ENCODE measurements around the gene ZFAND2B. TPM values are rescaled to one million over a fixed set of nuclear protein-coding genes. Genes with fewer than 3 reads are reported as not detected.
A peak's percentile ranks its signal among the peaks of the same experiment; 100 is the strongest.

The ZFAND2B gene
- total RNA-seq, 4 donors from 2014 or later = 34.7 to 44.5 (median 37.6) TPM

DNA sequence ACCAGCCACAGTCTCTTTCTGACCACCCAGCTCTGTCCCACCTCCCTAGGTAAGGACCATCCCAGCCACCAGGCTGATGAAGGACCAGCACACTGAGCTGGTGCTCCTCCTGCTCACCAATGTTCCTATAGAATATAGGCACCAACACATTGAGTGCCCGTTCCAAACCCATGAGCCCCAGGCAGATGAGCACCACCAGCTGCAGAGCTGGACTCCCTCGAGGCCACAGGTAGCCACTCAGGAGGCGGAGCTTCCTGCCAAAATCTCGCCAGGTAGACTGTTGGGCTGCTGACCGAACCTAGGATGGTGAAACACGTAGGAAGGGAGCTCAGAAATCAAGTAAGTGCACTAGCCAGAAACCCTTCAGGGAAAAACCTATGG is 9.9 kb downstream of the ZFAND2B start:
- Histone ChIP-seq H3K27me3 (no peaks in the 10 kb centered on the region), H3K4me3 (no peak overlapping the region), H3K9me3 (no peaks in the 10 kb centered on the region), H3K27ac (peak overlapping the region in 3 of 4 donors; percentile 95 to 98 (median 98)), H3K4me1 (peaks cover 3 to 51% (median 21%) of the 10 kb centered on the region in 3 donors), H3K36me3 (peaks cover 0 to 67% of the 10 kb centered on the region in 2 donors)
- no CpG with 5 or more reads among the region's 6 CpGs for WGBS, 2 donors (ENCODE audit: low coverage in 1 of 2)
- TF ChIP-seq, protein P1, sequence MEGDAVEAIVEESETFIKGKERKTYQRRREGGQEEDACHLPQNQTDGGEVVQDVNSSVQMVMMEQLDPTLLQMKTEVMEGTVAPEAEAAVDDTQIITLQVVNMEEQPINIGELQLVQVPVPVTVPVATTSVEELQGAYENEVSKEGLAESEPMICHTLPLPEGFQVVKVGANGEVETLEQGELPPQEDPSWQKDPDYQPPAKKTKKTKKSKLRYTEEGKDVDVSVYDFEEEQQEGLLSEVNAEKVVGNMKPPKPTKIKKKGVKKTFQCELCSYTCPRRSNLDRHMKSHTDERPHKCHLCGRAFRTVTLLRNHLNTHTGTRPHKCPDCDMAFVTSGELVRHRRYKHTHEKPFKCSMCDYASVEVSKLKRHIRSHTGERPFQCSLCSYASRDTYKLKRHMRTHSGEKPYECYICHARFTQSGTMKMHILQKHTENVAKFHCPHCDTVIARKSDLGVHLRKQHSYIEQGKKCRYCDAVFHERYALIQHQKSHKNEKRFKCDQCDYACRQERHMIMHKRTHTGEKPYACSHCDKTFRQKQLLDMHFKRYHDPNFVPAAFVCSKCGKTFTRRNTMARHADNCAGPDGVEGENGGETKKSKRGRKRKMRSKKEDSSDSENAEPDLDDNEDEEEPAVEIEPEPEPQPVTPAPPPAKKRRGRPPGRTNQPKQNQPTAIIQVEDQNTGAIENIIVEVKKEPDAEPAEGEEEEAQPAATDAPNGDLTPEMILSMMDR (IDR thresholded peaks at IDR 0.05) = no peak
- TF ChIP-seq EP300 (IDR thresholded peaks at IDR 0.05) = no peak
- TF ChIP-seq POLR2AphosphoS5 (IDR thresholded peaks at IDR 0.05) = no peak
- no peak for ATAC-seq

DNA sequence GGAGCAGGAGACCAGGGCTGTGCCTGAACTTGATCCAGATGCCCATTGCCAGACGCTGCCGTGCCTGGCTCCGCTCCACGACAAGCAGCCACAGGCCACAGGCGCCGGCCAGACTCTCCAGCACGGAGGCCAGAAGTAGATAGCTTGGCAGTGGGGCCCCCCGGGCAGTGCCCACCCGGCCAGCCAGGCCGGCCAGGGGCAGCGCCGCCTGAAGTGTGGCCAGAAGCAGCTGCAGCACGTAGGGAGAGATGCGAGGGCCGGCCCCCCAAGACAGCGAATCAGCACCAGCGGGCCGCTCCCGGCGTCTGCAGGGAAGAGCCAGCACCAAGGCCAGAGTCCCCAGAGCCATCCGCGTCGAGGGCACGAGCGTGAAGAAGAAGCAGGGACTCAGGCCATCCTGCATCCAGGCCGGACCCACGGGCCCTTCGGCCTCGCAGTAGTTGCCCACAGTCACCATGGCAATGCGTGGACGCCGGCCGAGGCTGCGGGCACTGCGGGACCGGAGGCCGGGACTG is 11.7 kb downstream of the ZFAND2B start:
- Histone ChIP-seq H3K27me3 (no peaks in the 10 kb centered on the region), H3K36me3 (peaks cover 0 to 68% of the 10 kb centered on the region in 2 donors), H3K4me3 (peak overlapping the region; percentile 28 to 69), H3K9me3 (no peaks in the 10 kb centered on the region), H3K27ac (peak overlapping the region; percentile 72 to 98 (median 96)), H3K4me1 (peaks cover 3 to 51% (median 21%) of the 10 kb centered on the region in 3 donors)
- ATAC-seq = peak; percentile 73
- no peak for TF ChIP-seq POLR2AphosphoS5 (IDR thresholded peaks at IDR 0.05)
- TF ChIP-seq EP300 (IDR thresholded peaks at IDR 0.05) = no peak
- TF ChIP-seq POLR2A (IDR thresholded peaks at IDR 0.05) = peak; percentile 17 to 31
- TF ChIP-seq, protein P1 (IDR thresholded peaks at IDR 0.05) = no peak
- no CpG with 5 or more reads among the region's 37 CpGs for WGBS, 2 donors (ENCODE audit: low coverage in 1 of 2)

DNA sequence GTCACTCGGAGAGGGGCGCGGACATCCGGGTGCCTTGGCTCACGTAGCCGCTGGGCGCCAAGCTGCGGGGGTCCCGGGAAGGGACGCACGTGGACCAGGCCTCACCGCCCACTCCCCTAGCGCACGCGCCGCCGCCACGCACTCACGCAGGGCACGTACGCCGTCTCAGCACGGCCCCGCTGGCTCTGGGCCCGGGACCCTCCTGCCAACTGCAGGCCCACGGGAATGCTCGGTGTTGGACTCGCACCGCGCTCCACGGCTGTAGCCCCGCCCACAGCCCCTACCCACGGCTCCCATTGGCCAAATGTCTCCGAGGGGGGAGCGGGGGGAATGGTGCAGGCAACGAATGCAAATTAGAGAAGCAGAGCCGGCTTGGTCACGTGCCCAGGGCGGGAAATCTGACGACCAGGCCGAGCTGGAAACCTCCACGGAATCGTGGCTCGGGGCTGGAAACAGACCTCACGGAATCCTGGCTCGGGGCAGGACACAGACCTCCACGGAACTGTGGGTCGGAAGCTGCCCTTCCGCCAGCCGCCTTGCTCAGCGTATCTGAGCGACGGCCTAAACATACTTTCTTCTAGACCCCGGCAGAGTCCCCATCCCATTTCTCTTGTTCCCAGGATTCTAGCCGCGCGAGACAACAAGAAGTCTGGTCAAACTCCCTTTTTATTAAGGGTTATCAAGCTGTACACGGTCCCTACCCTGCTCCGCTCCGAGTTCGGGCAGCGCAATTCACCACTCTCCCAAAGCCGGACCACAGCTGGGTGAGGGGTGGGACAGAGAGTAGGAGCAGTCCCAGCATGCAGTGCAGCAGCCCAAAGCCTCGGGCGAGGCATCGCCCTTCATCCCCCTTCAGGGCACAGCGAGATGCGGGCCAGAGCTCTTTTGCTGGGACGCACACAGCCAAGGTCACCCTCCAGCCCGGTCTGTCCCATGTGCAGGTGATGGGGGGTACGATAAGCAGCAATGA is 12.4 kb downstream of the ZFAND2B start, which contains the start of gene ABCB6:
Gene ABCB6, minus strand, starts transcription at position 227 of the 970 bp plus-strand sequence. CDS start 285 bp downstream, outside the sequence.
- peaks cover 0 to 68% of the 10 kb centered on the region in 2 donors for H3K36me3 ChIP-seq
- H3K27ac ChIP-seq = peak within 1 kb of the TSS; percentile 72 to 98 (median 96)

DNA sequence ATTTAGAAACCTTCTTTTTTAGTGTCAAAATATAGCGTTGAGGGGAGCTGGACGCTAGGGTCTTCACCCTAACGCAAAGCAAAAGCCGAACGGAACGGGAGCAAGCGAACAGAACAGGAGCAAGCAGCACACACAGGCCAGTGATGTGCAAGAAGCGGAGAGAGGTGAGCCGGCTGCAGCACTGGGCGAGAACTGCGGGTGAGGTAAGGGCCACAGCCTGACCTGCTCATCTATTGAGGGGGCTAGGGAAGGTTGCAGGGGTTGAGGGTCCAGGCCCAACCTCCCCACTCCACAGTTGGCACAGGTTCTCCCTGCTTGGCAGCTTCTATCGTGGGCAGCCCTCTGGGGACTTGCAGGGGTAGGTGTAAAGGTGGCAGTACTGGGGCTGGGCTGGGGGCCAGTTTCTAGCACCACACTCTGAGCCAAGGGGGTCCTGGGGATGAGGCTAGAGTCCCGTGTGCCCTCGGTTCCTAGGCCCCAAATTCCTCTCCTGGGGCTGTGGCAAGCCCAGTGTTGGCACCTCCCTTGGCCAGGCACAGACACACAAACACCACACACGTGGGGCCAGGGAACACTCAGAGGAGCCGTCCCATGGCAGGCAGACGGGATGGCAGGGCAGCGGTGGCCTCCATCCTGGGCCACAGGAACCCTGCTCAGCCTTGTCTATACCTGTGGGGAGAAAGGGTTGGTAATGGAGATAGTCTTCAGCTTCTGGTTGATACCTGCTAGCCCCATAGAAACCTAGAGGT is 13.4 kb downstream of the ZFAND2B start:
- peaks cover 3 to 51% (median 21%) of the 10 kb centered on the region in 3 donors for H3K4me1 ChIP-seq
- no peak for ATAC-seq
- H3K9me3 ChIP-seq = no peaks in the 10 kb centered on the region
- no peaks in the 10 kb centered on the region for H3K27me3 ChIP-seq
- H3K36me3 ChIP-seq = peaks cover 0 to 68% of the 10 kb centered on the region in 2 donors
- TF ChIP-seq POLR2A (IDR thresholded peaks at IDR 0.05) = no peak
- no peak for TF ChIP-seq EP300 (IDR thresholded peaks at IDR 0.05)
- TF ChIP-seq, protein P1 (IDR thresholded peaks at IDR 0.05) = no peak
- no peak for TF ChIP-seq POLR2AphosphoS5 (IDR thresholded peaks at IDR 0.05)
- WGBS, 2 donors (ENCODE audit: low coverage in 1 of 2) = 85 to 92% methylated on average over 6 to 10 of the region's 18 CpGs
- H3K4me3 ChIP-seq = no peak overlapping the region
- H3K27ac ChIP-seq = peak overlapping the region in 3 of 4 donors; percentile 95 to 98 (median 98)

More for the DNA sequence above, 12.4 kb downstream of the ZFAND2B start, which contains the start of gene ABCB6:
- peaks cover 3 to 51% (median 21%) of the 10 kb centered on the region in 3 donors for H3K4me1 ChIP-seq
- H3K9me3 ChIP-seq = no peaks in the 10 kb centered on the region
- TF ChIP-seq POLR2AphosphoS5 (IDR thresholded peaks at IDR 0.05) (peak; percentile 90), POLR2A (IDR thresholded peaks at IDR 0.05) (peak; percentile 27 to 45), EP300 (IDR thresholded peaks at IDR 0.05) (no peak)
- TF ChIP-seq, protein P1 (IDR thresholded peaks at IDR 0.05) = peak in 2 of 4 experiments; percentile 19 to 22
- WGBS, 2 donors (ENCODE audit: low coverage in 1 of 2) = 0% methylated on average over 8 of the region's 71 CpGs; no CpG with 5 or more reads in 1 of the 2 donors
- H3K4me3 ChIP-seq = peak within 1 kb of the TSS; percentile 28 to 69
- peak; percentile 90 for ATAC-seq
- H3K27me3 ChIP-seq = no peaks in the 10 kb centered on the region

All from gastroesophageal sphincter (tissue), 4 donors.